DND-41 (cell line): ENCODE data around the gene AUTS2.

ENCODE experiments used
- ATAC-seq: fragments of 200-7000 bp; cut with Tn5 transposase; 3 replicates; pipeline ENCODE4 v1.9.1; 2021; ENCODE audit warnings: low read depth; ENCODE audit not compliant: insufficient read depth
- DNase-seq: peaks from one replicate; pipeline ENCODE4 v3.0.0-alpha.2; 2020
- H2AFZ ChIP-seq: 2 replicates; pipeline ENCODE4 v1.6.0; 2012; ENCODE audit warnings: low read depth, low read length
- H3K27ac ChIP-seq: 2 replicates; pipeline ENCODE4 v1.5.1; 2012; ENCODE audit warnings: low read length, inconsistent platforms
- H3K27me3 ChIP-seq: fragments of 200-600 bp; sonication (generic); 2 replicates; pipeline ENCODE4 v1.6.0; 2012; ENCODE audit warnings: low read length, mild to moderate bottlenecking, inconsistent platforms; ENCODE audit not compliant: insufficient read depth, poor library complexity
- H3K36me3 ChIP-seq: 2 replicates; pipeline ENCODE4 v1.5.1; 2012; ENCODE audit warnings: low read length, inconsistent platforms; ENCODE audit not compliant: insufficient read depth
- H3K4me1 ChIP-seq: 2 replicates; pipeline ENCODE4 v1.5.1; 2012; ENCODE audit warnings: mild to moderate bottlenecking, low read length; ENCODE audit not compliant: insufficient read depth
- H3K4me2 ChIP-seq: 2 replicates; pipeline ENCODE4 v1.6.0; 2012; ENCODE audit warnings: mild to moderate bottlenecking, moderate library complexity, low read length, inconsistent platforms; ENCODE audit not compliant: insufficient read depth
- H3K4me3 ChIP-seq, 2 experiments: fragments of 200-600 bp in 1 of 2; shearing (Covaris generic) in 1 of 2; 2 replicates each; pipeline ENCODE4 v1.5.1; 2012 to 2016; ENCODE audit warnings: inconsistent platforms in 2 of 2, low read length in 2 of 2, mild to moderate bottlenecking in 2 of 2, low read depth in 1 of 2, moderate library complexity in 1 of 2
- H3K79me2 ChIP-seq: 2 replicates; pipeline ENCODE4 v1.6.0; 2012; ENCODE audit warnings: low read length, inconsistent platforms; ENCODE audit not compliant: insufficient read depth
- H3K9ac ChIP-seq: 2 replicates; pipeline ENCODE4 v1.6.0; 2012; ENCODE audit warnings: low read depth, mild to moderate bottlenecking, inconsistent platforms, low read length, moderate library complexity
- H3K9me3 ChIP-seq: 2 replicates; pipeline ENCODE4 v1.5.1; 2012; ENCODE audit warnings: low read length, moderate library complexity, mild to moderate bottlenecking, inconsistent platforms; ENCODE audit not compliant: insufficient read depth, severe bottlenecking
- H4K20me1 ChIP-seq: 2 replicates; pipeline ENCODE4 v1.6.0; 2012; ENCODE audit warnings: low read length; ENCODE audit not compliant: insufficient read depth
- EZH2 ChIP-seq: IDR thresholded peaks from 3 replicates; pipeline ENCODE4 v1.6.1; 2012; ENCODE audit warnings: borderline replicate concordance, low read depth, mild to moderate bottlenecking, moderate library complexity, low read length, inconsistent platforms; ENCODE audit not compliant: severe bottlenecking
- TF ChIP-seq, protein P1 (sequence below): IDR thresholded peaks from 2 replicates; pipeline ENCODE4 v1.5.1; 2012; ENCODE audit warnings: borderline replicate concordance, low read length, moderate library complexity, mild to moderate bottlenecking; ENCODE audit not compliant: poor library complexity, severe bottlenecking; ENCODE audit errors: extremely low read depth

Gene AUTS2

DNA sequence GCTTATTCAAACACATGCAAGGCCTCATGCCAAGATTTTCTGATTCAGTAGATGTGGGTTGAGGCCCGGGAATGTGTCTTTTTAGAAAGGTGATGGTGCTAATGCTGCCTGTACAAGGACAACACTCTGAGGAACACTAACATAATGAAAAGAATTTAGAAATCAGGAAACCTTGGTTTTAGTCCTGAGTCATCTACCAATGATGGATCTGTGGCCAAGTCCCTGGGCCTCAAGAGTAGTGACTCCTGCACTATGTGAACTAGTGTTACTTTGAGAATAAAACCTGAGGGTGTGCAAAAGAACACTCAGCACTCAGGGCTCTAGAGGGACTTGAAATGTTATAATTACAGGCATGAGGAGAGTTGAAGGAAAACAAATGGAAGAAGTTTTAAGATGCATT is 792.0 kb downstream of the AUTS2 start:
- Histone ChIP-seq H3K4me2 (no peak overlapping the region), H3K4me1 (no peaks in the 10 kb centered on the region), H3K4me3 (no peak overlapping the region), H3K9me3 (no peaks in the 10 kb centered on the region), H3K9ac (no peak overlapping the region), H2AFZ (no peak overlapping the region), H3K27me3 (no peaks in the 10 kb centered on the region), H4K20me1 (no peaks in the 10 kb centered on the region; the same call in 1 of the 2 replicates), H3K36me3 (no peaks in the 10 kb centered on the region), H3K27ac (no peak overlapping the region), H3K79me2 (no peaks in the 10 kb centered on the region)
- ATAC-seq (no peak), DNase-seq (no peak)
- no peak for TF ChIP-seq EZH2
- TF ChIP-seq, protein P1, sequence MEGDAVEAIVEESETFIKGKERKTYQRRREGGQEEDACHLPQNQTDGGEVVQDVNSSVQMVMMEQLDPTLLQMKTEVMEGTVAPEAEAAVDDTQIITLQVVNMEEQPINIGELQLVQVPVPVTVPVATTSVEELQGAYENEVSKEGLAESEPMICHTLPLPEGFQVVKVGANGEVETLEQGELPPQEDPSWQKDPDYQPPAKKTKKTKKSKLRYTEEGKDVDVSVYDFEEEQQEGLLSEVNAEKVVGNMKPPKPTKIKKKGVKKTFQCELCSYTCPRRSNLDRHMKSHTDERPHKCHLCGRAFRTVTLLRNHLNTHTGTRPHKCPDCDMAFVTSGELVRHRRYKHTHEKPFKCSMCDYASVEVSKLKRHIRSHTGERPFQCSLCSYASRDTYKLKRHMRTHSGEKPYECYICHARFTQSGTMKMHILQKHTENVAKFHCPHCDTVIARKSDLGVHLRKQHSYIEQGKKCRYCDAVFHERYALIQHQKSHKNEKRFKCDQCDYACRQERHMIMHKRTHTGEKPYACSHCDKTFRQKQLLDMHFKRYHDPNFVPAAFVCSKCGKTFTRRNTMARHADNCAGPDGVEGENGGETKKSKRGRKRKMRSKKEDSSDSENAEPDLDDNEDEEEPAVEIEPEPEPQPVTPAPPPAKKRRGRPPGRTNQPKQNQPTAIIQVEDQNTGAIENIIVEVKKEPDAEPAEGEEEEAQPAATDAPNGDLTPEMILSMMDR, result no peak

DNA sequence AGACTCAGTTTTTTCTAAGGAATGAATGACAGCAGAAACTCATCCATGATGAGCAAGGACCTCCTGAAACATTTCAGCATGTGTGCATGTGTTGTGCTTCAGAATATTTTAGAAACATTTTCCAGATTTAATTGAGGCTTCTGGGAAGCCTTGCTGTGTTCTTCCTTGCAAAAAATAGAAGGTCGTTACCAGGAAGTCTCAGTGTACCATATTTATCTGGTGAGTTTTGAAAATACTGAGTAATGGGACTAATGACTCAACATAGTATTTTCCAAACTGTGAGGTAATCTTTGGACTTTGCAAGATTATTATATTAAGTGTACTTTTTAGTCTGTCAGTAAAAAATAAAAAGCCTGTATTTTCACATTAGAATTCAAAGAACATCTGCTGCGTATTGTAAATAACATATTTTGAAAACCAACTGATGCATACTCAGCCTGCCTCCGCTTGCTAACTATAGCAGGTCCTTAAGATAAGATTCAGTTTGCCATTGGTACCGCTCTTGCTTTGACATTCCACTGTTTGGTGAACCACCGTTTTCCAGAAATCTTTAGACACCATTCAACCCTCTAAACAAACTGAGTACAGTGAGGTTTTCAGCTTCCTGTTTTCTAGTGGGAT is 794.1 kb downstream of the AUTS2 start:
- DNase-seq (no peak), ATAC-seq (no peak)
- Histone ChIP-seq H4K20me1 (no peaks in the 10 kb centered on the region; the same call in 1 of the 2 replicates), H3K9me3 (no peaks in the 10 kb centered on the region), H3K4me3 (no peak overlapping the region), H3K27me3 (no peaks in the 10 kb centered on the region), H3K27ac (no peak overlapping the region), H3K36me3 (no peaks in the 10 kb centered on the region), H3K4me1 (no peaks in the 10 kb centered on the region), H2AFZ (no peak overlapping the region), H3K79me2 (no peaks in the 10 kb centered on the region), H3K9ac (no peak overlapping the region), H3K4me2 (no peak overlapping the region)
- TF ChIP-seq, protein P1, result no peak
- no peak for TF ChIP-seq EZH2

DNA sequence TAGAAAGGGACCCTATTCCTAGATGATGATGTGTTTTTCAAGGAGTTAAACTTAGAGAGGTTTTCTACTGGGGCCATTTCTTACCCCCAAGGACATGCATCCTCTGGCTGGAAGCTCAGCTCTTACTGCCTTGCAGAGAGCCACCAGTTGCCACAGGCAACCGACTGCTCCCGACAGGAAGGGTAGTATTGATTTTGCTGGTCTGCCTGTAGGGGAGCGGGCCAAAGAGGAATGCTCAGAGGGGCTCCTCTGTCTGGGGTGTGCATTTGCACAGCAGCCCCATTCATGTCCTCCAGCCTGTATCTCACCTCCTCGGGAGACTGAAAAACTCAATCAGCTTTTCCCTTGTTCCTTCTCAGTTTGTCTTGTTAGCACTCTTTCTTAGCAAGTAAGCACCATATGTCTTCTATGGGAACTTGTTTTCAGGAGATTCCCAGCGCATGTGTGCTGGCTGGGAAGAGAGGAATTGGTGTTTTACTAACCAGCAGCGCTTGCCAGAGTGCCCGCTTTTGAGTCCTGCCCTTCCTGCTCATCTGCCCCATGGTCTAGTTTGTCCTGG is 794.7 kb downstream of the AUTS2 start:
- Histone ChIP-seq H3K4me2 (no peak overlapping the region), H3K9ac (no peak overlapping the region), H3K4me3 (no peak overlapping the region), H3K79me2 (no peaks in the 10 kb centered on the region), H3K9me3 (no peaks in the 10 kb centered on the region), H4K20me1 (no peaks in the 10 kb centered on the region; the same call in 1 of the 2 replicates), H3K4me1 (no peaks in the 10 kb centered on the region), H3K36me3 (no peaks in the 10 kb centered on the region), H3K27ac (no peak overlapping the region), H3K27me3 (no peaks in the 10 kb centered on the region), H2AFZ (no peak overlapping the region)
- ATAC-seq (no peak), DNase-seq (no peak)
- TF ChIP-seq EZH2, result no peak
- TF ChIP-seq, protein P1, result no peak
